Measurements from ENCODE around the gene ERICH6. TPM values are rescaled to one million over a fixed set of nuclear protein-coding genes. Genes with fewer than 3 reads are reported as not detected.

ERICH6 gene
- total and polyA plus RNA-seq, 4 donors = 0.18 TPM; not detected in 3

GRCh38 chr3:150703299-150703755, 393 bp downstream of the ERICH6 start:
- no peaks in the 10 kb centered on the region for H3K36me3 ChIP-seq (ENCODE audit: control insufficient read depth in 1 of 2, insufficient read depth in 2 of 2, low read length in 1 of 2)
- intact Hi-C loops (cut with DNase I) = loop anchor here (1.0 to 10.0 kb wide), 3 partner anchors 60 to 159 kb away; partner anchors contain the start of genes EIF2A (in 1 of the 2), SELENOT (in 1 of the 2), SERP1 (in 1 of the 2) and SIAH2 (in 1 of the 2)
- H3K27ac ChIP-seq (ENCODE audit: low read depth in 1 of 2, low read length in 2 of 2) = peak overlapping the region in 1 of 2 donors; percentile 62
- no peaks in the 10 kb centered on the region for H3K4me1 ChIP-seq (ENCODE audit: control insufficient read depth in 1 of 2, insufficient read depth in 2 of 2, low read length in 2 of 2)
- 2 to 3% methylated on average over 27 to 29 of the region's 29 CpGs for WGBS, 2 donors
- DNase-seq (peak; percentile 76 to 84), ATAC-seq (ENCODE audit: low FRiP score) (peak; percentile 84)
- H3K4me3 ChIP-seq (ENCODE audit: low read length in 2 of 2) = peak overlapping the region; percentile 23 to 86
- no peaks in the 10 kb centered on the region for H3K27me3 ChIP-seq (ENCODE audit: control insufficient read depth in 1 of 2, insufficient read depth in 2 of 2, low read length in 1 of 2)
- H3K9me3 ChIP-seq (ENCODE audit: control insufficient read depth, low read length) = no peaks in the 10 kb centered on the region

- intact Hi-C loops (cut with DNase I) = no loop called here
- 77 to 83% methylated on average over 2 of the region's 2 CpGs for WGBS, 2 donors
- ATAC-seq (ENCODE audit: low FRiP score) = no peak
- Histone ChIP-seq H3K9me3 (ENCODE audit: control insufficient read depth, low read length) (no peaks in the 10 kb centered on the region), H3K27me3 (ENCODE audit: control insufficient read depth in 1 of 2, insufficient read depth in 2 of 2, low read length in 1 of 2) (no peaks in the 10 kb centered on the region), H3K4me1 (ENCODE audit: control insufficient read depth in 1 of 2, insufficient read depth in 2 of 2, low read length in 2 of 2) (no peaks in the 10 kb centered on the region), H3K4me3 (ENCODE audit: low read length in 2 of 2) (no peak overlapping the region), H3K27ac (ENCODE audit: low read depth in 1 of 2, low read length in 2 of 2) (no peak overlapping the region), H3K36me3 (ENCODE audit: control insufficient read depth in 1 of 2, insufficient read depth in 2 of 2, low read length in 1 of 2) (no peaks in the 10 kb centered on the region)
- no peak for DNase-seq
These were observed 4.6 kb downstream of the ERICH6 start for GRCh38 chr3:150699068-150699639.

- Histone ChIP-seq H3K27me3 (ENCODE audit: control insufficient read depth in 1 of 2, insufficient read depth in 2 of 2, low read length in 1 of 2) (no peaks in the 10 kb centered on the region), H3K36me3 (ENCODE audit: control insufficient read depth in 1 of 2, insufficient read depth in 2 of 2, low read length in 1 of 2) (no peaks in the 10 kb centered on the region), H3K9me3 (ENCODE audit: control insufficient read depth, low read length) (no peaks in the 10 kb centered on the region), H3K4me3 (ENCODE audit: low read length in 2 of 2) (no peak overlapping the region), H3K27ac (ENCODE audit: low read depth in 1 of 2, low read length in 2 of 2) (no peak overlapping the region), H3K4me1 (ENCODE audit: control insufficient read depth in 1 of 2, insufficient read depth in 2 of 2, low read length in 2 of 2) (no peaks in the 10 kb centered on the region)
- DNase-seq (no peak), ATAC-seq (ENCODE audit: low FRiP score) (no peak)
- intact Hi-C loops (cut with DNase I) = no loop called here
These were observed 6.1 kb downstream of the ERICH6 start for GRCh38 chr3:150697646-150698045.

- ATAC-seq (ENCODE audit: low FRiP score) (no peak), DNase-seq (no peak)
- Histone ChIP-seq H3K27me3 (ENCODE audit: control insufficient read depth in 1 of 2, insufficient read depth in 2 of 2, low read length in 1 of 2) (no peaks in the 10 kb centered on the region), H3K27ac (ENCODE audit: low read depth in 1 of 2, low read length in 2 of 2) (no peak overlapping the region), H3K36me3 (ENCODE audit: control insufficient read depth in 1 of 2, insufficient read depth in 2 of 2, low read length in 1 of 2) (no peaks in the 10 kb centered on the region), H3K4me3 (ENCODE audit: low read length in 2 of 2) (no peak overlapping the region), H3K9me3 (ENCODE audit: control insufficient read depth, low read length) (no peaks in the 10 kb centered on the region), H3K4me1 (ENCODE audit: control insufficient read depth in 1 of 2, insufficient read depth in 2 of 2, low read length in 2 of 2) (no peaks in the 10 kb centered on the region)
- 89 to 94% methylated on average over 2 of the region's 2 CpGs for WGBS, 2 donors
- intact Hi-C loops (cut with DNase I) = no loop called here
These were observed 12.2 kb downstream of the ERICH6 start for GRCh38 chr3:150691414-150692040.

- DNase-seq (no peak), ATAC-seq (ENCODE audit: low FRiP score) (no peak)
- Histone ChIP-seq H3K4me3 (ENCODE audit: low read length in 2 of 2) (no peak overlapping the region), H3K27me3 (ENCODE audit: control insufficient read depth in 1 of 2, insufficient read depth in 2 of 2, low read length in 1 of 2) (no peaks in the 10 kb centered on the region), H3K4me1 (ENCODE audit: control insufficient read depth in 1 of 2, insufficient read depth in 2 of 2, low read length in 2 of 2) (no peaks in the 10 kb centered on the region), H3K9me3 (ENCODE audit: control insufficient read depth, low read length) (no peaks in the 10 kb centered on the region), H3K27ac (ENCODE audit: low read depth in 1 of 2, low read length in 2 of 2) (no peak overlapping the region), H3K36me3 (ENCODE audit: control insufficient read depth in 1 of 2, insufficient read depth in 2 of 2, low read length in 1 of 2) (no peaks in the 10 kb centered on the region)
- intact Hi-C loops (cut with DNase I) = no loop called here
These were observed 16.1 kb downstream of the ERICH6 start for GRCh38 chr3:150687613-150688012.

- intact Hi-C loops (cut with DNase I) = no loop called here
- H3K4me1 ChIP-seq (ENCODE audit: control insufficient read depth in 1 of 2, insufficient read depth in 2 of 2, low read length in 2 of 2) = no peaks in the 10 kb centered on the region
- no peaks in the 10 kb centered on the region for H3K36me3 ChIP-seq (ENCODE audit: control insufficient read depth in 1 of 2, insufficient read depth in 2 of 2, low read length in 1 of 2)
- H3K9me3 ChIP-seq (ENCODE audit: control insufficient read depth, low read length) = no peaks in the 10 kb centered on the region
- no peaks in the 10 kb centered on the region for H3K27me3 ChIP-seq (ENCODE audit: control insufficient read depth in 1 of 2, insufficient read depth in 2 of 2, low read length in 1 of 2)
- ATAC-seq (ENCODE audit: low FRiP score) (no peak), DNase-seq (no peak)
- no peak overlapping the region for H3K4me3 ChIP-seq (ENCODE audit: low read length in 2 of 2)
- no peak overlapping the region for H3K27ac ChIP-seq (ENCODE audit: low read depth in 1 of 2, low read length in 2 of 2)
These were observed 20.9 kb downstream of the ERICH6 start for GRCh38 chr3:150682824-150683223.

- no peaks in the 10 kb centered on the region for H3K27me3 ChIP-seq (ENCODE audit: control insufficient read depth in 1 of 2, insufficient read depth in 2 of 2, low read length in 1 of 2)
- H3K4me1 ChIP-seq (ENCODE audit: control insufficient read depth in 1 of 2, insufficient read depth in 2 of 2, low read length in 2 of 2) = no peaks in the 10 kb centered on the region
- DNase-seq (no peak), ATAC-seq (ENCODE audit: low FRiP score) (no peak)
- H3K27ac ChIP-seq (ENCODE audit: low read depth in 1 of 2, low read length in 2 of 2) = no peak overlapping the region
- 79 to 81% methylated on average over 1 of the region's 1 CpG for WGBS, 2 donors
- no peaks in the 10 kb centered on the region for H3K9me3 ChIP-seq (ENCODE audit: control insufficient read depth, low read length)
- H3K4me3 ChIP-seq (ENCODE audit: low read length in 2 of 2) = no peak overlapping the region
- H3K36me3 ChIP-seq (ENCODE audit: control insufficient read depth in 1 of 2, insufficient read depth in 2 of 2, low read length in 1 of 2) = no peaks in the 10 kb centered on the region
- intact Hi-C loops (cut with DNase I) = no loop called here
These were observed 21.4 kb downstream of the ERICH6 start for GRCh38 chr3:150682279-150682678.

- Histone ChIP-seq H3K36me3 (ENCODE audit: control insufficient read depth in 1 of 2, insufficient read depth in 2 of 2, low read length in 1 of 2) (no peaks in the 10 kb centered on the region), H3K4me3 (ENCODE audit: low read length in 2 of 2) (no peak overlapping the region), H3K9me3 (ENCODE audit: control insufficient read depth, low read length) (peaks cover 2% of the 10 kb centered on the region), H3K27me3 (ENCODE audit: control insufficient read depth in 1 of 2, insufficient read depth in 2 of 2, low read length in 1 of 2) (no peaks in the 10 kb centered on the region), H3K27ac (ENCODE audit: low read depth in 1 of 2, low read length in 2 of 2) (no peak overlapping the region), H3K4me1 (ENCODE audit: control insufficient read depth in 1 of 2, insufficient read depth in 2 of 2, low read length in 2 of 2) (no peaks in the 10 kb centered on the region)
- ATAC-seq (ENCODE audit: low FRiP score) (no peak), DNase-seq (no peak)
- WGBS, 2 donors = 81 to 86% methylated on average over 2 of the region's 2 CpGs
- intact Hi-C loops (cut with DNase I) = no loop called here
These were observed 22.7 kb downstream of the ERICH6 start for GRCh38 chr3:150681057-150681456.

- 88 to 93% methylated on average over 5 of the region's 5 CpGs for WGBS, 2 donors
- no peak for DNase-seq
These were observed 23.2 kb downstream of the ERICH6 start for GRCh38 chr3:150680562-150680961.

More at GRCh38 chr3:150680562-150680961, 23.2 kb downstream of the ERICH6 start:
- Histone ChIP-seq H3K27me3 (ENCODE audit: control insufficient read depth in 1 of 2, insufficient read depth in 2 of 2, low read length in 1 of 2) (no peaks in the 10 kb centered on the region), H3K27ac (ENCODE audit: low read depth in 1 of 2, low read length in 2 of 2) (no peak overlapping the region), H3K9me3 (ENCODE audit: control insufficient read depth, low read length) (peaks cover 2% of the 10 kb centered on the region), H3K4me1 (ENCODE audit: control insufficient read depth in 1 of 2, insufficient read depth in 2 of 2, low read length in 2 of 2) (no peaks in the 10 kb centered on the region), H3K36me3 (ENCODE audit: control insufficient read depth in 1 of 2, insufficient read depth in 2 of 2, low read length in 1 of 2) (no peaks in the 10 kb centered on the region), H3K4me3 (ENCODE audit: low read length in 2 of 2) (no peak overlapping the region)
- intact Hi-C loops (cut with DNase I) = no loop called here
- no peak for ATAC-seq (ENCODE audit: low FRiP score)
